Inferior parietal cortex (tissue), 1 donor: Measurements from ENCODE around the gene GP9.

Experiments
- DNase-seq: peaks from one replicate; pipeline ENCODE4 v3.0.0-alpha.2; 2016; ENCODE audit errors: extremely low spot score

GP9 gene

DNA sequence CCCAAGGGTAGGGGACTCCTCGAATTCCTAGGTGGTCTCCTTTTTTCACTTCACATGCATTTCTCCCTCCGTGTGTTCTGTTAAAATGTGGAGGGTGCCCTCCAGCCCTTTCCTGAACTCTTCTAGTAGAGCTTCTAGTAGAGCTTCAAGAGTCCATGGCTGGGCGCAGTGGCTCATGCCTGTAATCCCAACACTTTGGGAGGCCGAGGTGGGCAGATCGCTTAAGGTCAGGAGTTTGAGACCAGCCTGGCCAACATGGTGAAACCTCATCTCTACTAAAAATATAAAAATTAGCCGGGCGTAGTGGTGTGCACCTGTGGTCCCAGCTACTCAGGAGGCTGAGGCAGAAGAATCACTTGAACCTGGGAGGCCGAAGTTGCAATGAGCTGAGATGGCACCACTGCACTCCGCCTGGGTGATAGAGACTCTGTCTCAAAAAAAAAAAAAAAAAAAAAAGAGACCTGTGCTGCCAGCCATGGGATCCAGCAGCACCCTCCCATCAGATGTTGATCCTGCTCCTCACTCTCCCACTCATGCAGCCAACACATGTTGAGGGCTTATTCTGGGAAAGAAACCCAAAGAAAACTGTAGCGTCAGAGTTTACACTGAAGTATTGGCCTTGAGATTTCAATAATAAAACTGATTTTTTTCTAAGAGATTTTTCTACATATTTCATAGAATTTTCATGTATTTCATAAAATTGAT is 50.6 kb downstream of the GP9 start:
- peak; percentile 6 for DNase-seq
